Measurements from ENCODE around the gene C3orf85. TPM values are rescaled to one million over a fixed set of nuclear protein-coding genes. Genes with fewer than 3 reads are reported as not detected.

The C3orf85 gene
- total RNA-seq, 1 experiment from 2014 or later = not detected

- TF ChIP-seq CTCF (conservative IDR thresholded peaks at IDR 0.05; ENCODE audit: low read depth, low read length) (no peak), EZH2 (IDR thresholded peaks at IDR 0.05; ENCODE audit: borderline replicate concordance, low read depth, low read length, poor library complexity, severe bottlenecking) (no peak)
- DNase-seq (ENCODE audit: low spot score) = no peak
- intact Hi-C loops (cut with micrococcal nuclease; ENCODE audit: unreplicated experiment) = no loop called here
Observed at GRCh38 chr3:109187390-109187789, 50.9 kb downstream of the C3orf85 start.

GRCh38 chr3:109188741-109189140 is 52.2 kb downstream of the C3orf85 start:
- no peak overlapping the region for H3K27ac ChIP-seq (ENCODE audit: low read depth, low read length, poor library complexity, severe bottlenecking)

More at GRCh38 chr3:109187390-109187789, 50.9 kb downstream of the C3orf85 start:
- Histone ChIP-seq H3K4me3 (ENCODE audit: low read depth, low read length, poor library complexity, severe bottlenecking) (no peak overlapping the region), H3K27ac (ENCODE audit: low read depth, low read length, poor library complexity, severe bottlenecking) (no peak overlapping the region), H3K36me3 (ENCODE audit: insufficient read depth, low read length, poor library complexity, severe bottlenecking) (no peaks in the 10 kb centered on the region), H3K4me1 (ENCODE audit: insufficient read depth, low read length, poor library complexity, severe bottlenecking) (no peaks in the 10 kb centered on the region), H3K9me3 (ENCODE audit: low read depth, low read length, poor library complexity, severe bottlenecking) (no peaks in the 10 kb centered on the region), H3K27me3 (replicated peaks; ENCODE audit: insufficient read depth, low read depth, low read length, poor library complexity) (no peaks in the 10 kb centered on the region)
- ChIA-PET POLR2A (ENCODE audit: low non-redundant PET) (no interaction called here), CTCF (no interaction called here)
- no TSS peak for BruUV-seq (replicated peaks)

GRCh38 chr3:109191421-109191820 is 54.9 kb downstream of the C3orf85 start:
- no TSS peak for BruUV-seq (replicated peaks)
- intact Hi-C loops (cut with micrococcal nuclease; ENCODE audit: unreplicated experiment) = no loop called here
- CTCF ChIA-PET = no interaction called here
- no peaks in the 10 kb centered on the region for H3K9me3 ChIP-seq (ENCODE audit: low read depth, low read length, poor library complexity, severe bottlenecking)
- H3K27ac ChIP-seq (ENCODE audit: low read depth, low read length, poor library complexity, severe bottlenecking) = no peak overlapping the region
- POLR2A ChIA-PET (ENCODE audit: low non-redundant PET) = no interaction called here
- no peaks in the 10 kb centered on the region for H3K36me3 ChIP-seq (ENCODE audit: insufficient read depth, low read length, poor library complexity, severe bottlenecking)
- H3K27me3 ChIP-seq (replicated peaks; ENCODE audit: insufficient read depth, low read depth, low read length, poor library complexity) = no peaks in the 10 kb centered on the region
- TF ChIP-seq CTCF (conservative IDR thresholded peaks at IDR 0.05; ENCODE audit: low read depth, low read length) (no peak), EZH2 (IDR thresholded peaks at IDR 0.05; ENCODE audit: borderline replicate concordance, low read depth, low read length, poor library complexity, severe bottlenecking) (no peak)
- H3K4me3 ChIP-seq (ENCODE audit: low read depth, low read length, poor library complexity, severe bottlenecking) = no peak overlapping the region
- no peak for DNase-seq (ENCODE audit: low spot score)
- no peaks in the 10 kb centered on the region for H3K4me1 ChIP-seq (ENCODE audit: insufficient read depth, low read length, poor library complexity, severe bottlenecking)

More at GRCh38 chr3:109188741-109189140, 52.2 kb downstream of the C3orf85 start:
- ChIA-PET CTCF (no interaction called here), POLR2A (ENCODE audit: low non-redundant PET) (no interaction called here)
- Histone ChIP-seq H3K4me3 (ENCODE audit: low read depth, low read length, poor library complexity, severe bottlenecking) (no peak overlapping the region), H3K4me1 (ENCODE audit: insufficient read depth, low read length, poor library complexity, severe bottlenecking) (no peaks in the 10 kb centered on the region), H3K27me3 (replicated peaks; ENCODE audit: insufficient read depth, low read depth, low read length, poor library complexity) (no peaks in the 10 kb centered on the region), H3K9me3 (ENCODE audit: low read depth, low read length, poor library complexity, severe bottlenecking) (no peaks in the 10 kb centered on the region), H3K36me3 (ENCODE audit: insufficient read depth, low read length, poor library complexity, severe bottlenecking) (no peaks in the 10 kb centered on the region)
- no peak for DNase-seq (ENCODE audit: low spot score)
- no TSS peak for BruUV-seq (replicated peaks)
- intact Hi-C loops (cut with micrococcal nuclease; ENCODE audit: unreplicated experiment) = no loop called here
- no peak for TF ChIP-seq CTCF (conservative IDR thresholded peaks at IDR 0.05; ENCODE audit: low read depth, low read length)
- TF ChIP-seq EZH2 (IDR thresholded peaks at IDR 0.05; ENCODE audit: borderline replicate concordance, low read depth, low read length, poor library complexity, severe bottlenecking) = no peak
